Karpas-422 (cell line): ENCODE data around the gene DUSP16. TPM values are rescaled to one million over a fixed set of nuclear protein-coding genes. Genes with fewer than 3 reads are reported as not detected.
A peak's percentile ranks its signal among the peaks of the same experiment; 100 is the strongest.
"Not testable (repeated sequence)": the region's sequence is repeated elsewhere in the genome, so short reads cannot be mapped to it uniquely, and the experiment has no call there.

ENCODE experiments used
- DNase-seq: peaks from one replicate; pipeline ENCODE4 v3.0.0-alpha.2; 2015
- H2AFZ ChIP-seq: fragments of 200-600 bp; sonication (generic); 2 replicates; pipeline ENCODE4 v1.6.1; 2014; ENCODE audit warnings: antibody characterized with exemption, low read length, mixed read lengths
- H3K27ac ChIP-seq: fragments of 200-600 bp; sonication (generic); 2 replicates; pipeline ENCODE4 v1.5.1; 2014; ENCODE audit warnings: mild to moderate bottlenecking, low read length, moderate library complexity
- H3K27me3 ChIP-seq: fragments of 200-600 bp; sonication (generic); 2 replicates; pipeline ENCODE4 v1.6.1; 2014; ENCODE audit warnings: low read length, mixed read lengths
- H3K36me3 ChIP-seq: fragments of 200-600 bp; sonication (generic); 2 replicates; pipeline ENCODE4 v1.6.1; 2014; ENCODE audit warnings: low read length, mixed read lengths; ENCODE audit not compliant: insufficient read depth
- H3K4me1 ChIP-seq: fragments of 200-600 bp; sonication (generic); 2 replicates; pipeline ENCODE4 v1.6.1; 2014; ENCODE audit warnings: mild to moderate bottlenecking, low read length, mixed read lengths
- H3K4me2 ChIP-seq: fragments of 200-600 bp; sonication (generic); 2 replicates; pipeline ENCODE4 v1.6.1; 2014; ENCODE audit warnings: low read length, low read depth, mild to moderate bottlenecking; ENCODE audit not compliant: poor library complexity, severe bottlenecking
- H3K4me3 ChIP-seq: fragments of 200-600 bp; sonication (generic); 2 replicates; pipeline ENCODE4 v1.5.1; 2014; ENCODE audit warnings: mild to moderate bottlenecking, antibody characterized with exemption, low read length, mixed read lengths
- H3K79me2 ChIP-seq: fragments of 200-600 bp; sonication (generic); 2 replicates; pipeline ENCODE4 v1.6.1; 2014; ENCODE audit warnings: mild to moderate bottlenecking, low read length, mixed read lengths
- H3K9ac ChIP-seq: fragments of 200-600 bp; sonication (generic); 2 replicates; pipeline ENCODE4 v1.6.0; 2014; ENCODE audit warnings: low read length
- H3K9me2 ChIP-seq: fragments of 200-600 bp; sonication (generic), shearing (Covaris generic); replicated peaks from 2 replicates; pipeline ENCODE4 v1.6.0; 2014; ENCODE audit warnings: mild to moderate bottlenecking, low read length, moderate library complexity; ENCODE audit not compliant: insufficient read depth
- H3K9me3 ChIP-seq: fragments of 300-700, 200-600 bp; sonication (generic); 2 replicates; pipeline ENCODE4 v1.6.1; 2014; ENCODE audit warnings: low read length, mixed read lengths
- H4K20me1 ChIP-seq: fragments of 200-600 bp; sonication (generic); 2 replicates; pipeline ENCODE4 v1.6.1; 2014; ENCODE audit warnings: mild to moderate bottlenecking, antibody characterized with exemption, low read length, low read depth; ENCODE audit not compliant: insufficient read depth
- total RNA-seq: library from RNA; depleted of rRNA; stranded (reverse); fragments of >200 nt; shearing (Covaris generic); gene quantifications from 2 replicates; pipeline ENCODE4 v1.2.3, GENCODE V29; 2014; ENCODE audit warnings: low replicate concordance

Gene DUSP16
- total RNA-seq, 1 experiment from 2014 or later: 1.8 TPM

DNA sequence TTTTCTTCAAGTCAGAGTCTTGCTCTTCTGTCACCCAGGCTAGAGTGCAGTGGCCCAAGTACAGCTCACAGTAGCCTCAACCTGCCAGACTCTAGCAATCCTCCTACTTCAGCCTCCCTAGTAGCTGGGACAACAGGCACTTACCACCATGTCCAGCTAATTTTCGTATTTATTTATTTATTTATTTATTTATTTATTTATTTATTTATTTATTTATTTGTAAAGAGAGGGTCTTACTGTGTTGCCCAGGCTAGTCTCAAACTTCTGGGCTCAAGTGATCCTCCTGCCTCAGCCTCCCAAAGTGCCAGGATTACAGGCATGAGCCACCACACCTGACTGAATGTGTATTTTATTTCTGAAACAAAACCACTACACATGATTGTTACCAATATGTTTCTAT is 18.1 kb upstream of the DUSP16 start:
- H3K27me3 ChIP-seq, H3K4me2 ChIP-seq, H2AFZ ChIP-seq, H3K4me1 ChIP-seq, DNase-seq, H3K4me3 ChIP-seq, H3K9me3 ChIP-seq, H4K20me1 ChIP-seq, H3K27ac ChIP-seq, H3K9me2 ChIP-seq, H3K79me2 ChIP-seq, H3K36me3 ChIP-seq, H3K9ac ChIP-seq: not testable (repeated sequence)

DNA sequence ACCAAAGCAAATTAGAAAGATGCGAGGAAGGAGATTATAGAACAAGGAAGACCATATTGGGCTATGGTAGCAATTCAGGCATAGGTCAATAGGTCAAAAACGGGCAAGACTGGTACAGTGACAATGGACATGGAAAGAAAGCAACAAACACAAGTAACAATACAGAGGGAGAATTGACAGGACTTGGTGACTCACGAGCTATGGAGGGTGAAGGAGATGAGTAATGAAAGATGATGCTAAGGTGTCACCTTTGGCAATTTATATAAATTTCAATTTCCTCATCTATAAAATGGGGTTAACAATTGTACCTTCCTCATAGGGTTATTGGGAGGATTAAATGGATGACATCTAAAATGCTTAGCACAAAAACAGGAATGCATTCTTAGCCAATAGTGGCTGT is 15.1 kb upstream of the DUSP16 start:
- peaks cover under 1% of the 10 kb centered on the region; the same call in 1 of the 2 replicates for H3K4me1 ChIP-seq
- H3K4me3 ChIP-seq: no peak overlapping the region
- DNase-seq: no peak
- H3K9me3 ChIP-seq: no peaks in the 10 kb centered on the region
- no peak overlapping the region for H3K4me2 ChIP-seq
- H3K36me3 ChIP-seq: no peaks in the 10 kb centered on the region
- H3K79me2 ChIP-seq: no peaks in the 10 kb centered on the region
- H4K20me1 ChIP-seq: no peaks in the 10 kb centered on the region
- H3K27ac ChIP-seq: no peak overlapping the region
- no peaks in the 10 kb centered on the region for H3K27me3 ChIP-seq
- H3K9ac ChIP-seq: no peak overlapping the region
- no peaks in the 10 kb centered on the region for H3K9me2 ChIP-seq
- no peak overlapping the region for H2AFZ ChIP-seq

DNA sequence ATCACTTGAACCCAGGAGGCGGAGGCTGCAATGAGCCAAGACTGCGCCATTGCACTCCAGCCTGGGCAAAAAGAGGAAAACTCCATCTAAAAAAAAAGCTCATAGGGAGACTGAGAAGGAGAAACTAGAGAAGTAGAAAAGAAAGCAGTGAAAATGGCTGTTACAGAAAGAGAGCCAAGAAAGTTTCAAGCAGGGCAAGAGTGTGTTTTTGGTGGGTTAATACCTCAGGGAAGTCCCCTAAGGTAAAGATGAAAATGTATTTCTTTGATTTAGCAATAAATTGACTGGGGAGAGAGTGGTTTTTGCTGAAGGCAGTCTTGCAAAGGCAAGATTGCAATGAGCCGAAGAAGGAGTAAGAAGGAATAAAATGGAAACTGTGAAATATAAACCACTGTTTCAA is 10.0 kb upstream of the DUSP16 start:
- Histone ChIP-seq H3K36me3 (no peaks in the 10 kb centered on the region), H3K4me2 (no peak overlapping the region), H3K4me3 (no peak overlapping the region), H3K9me2 (no peaks in the 10 kb centered on the region), H3K27me3 (no peaks in the 10 kb centered on the region), H3K79me2 (no peaks in the 10 kb centered on the region), H2AFZ (no peak overlapping the region), H3K4me1 (no peaks in the 10 kb centered on the region), H3K9ac (no peak overlapping the region), H3K9me3 (no peaks in the 10 kb centered on the region), H4K20me1 (no peaks in the 10 kb centered on the region), H3K27ac (no peak overlapping the region)
- no peak for DNase-seq

DNA sequence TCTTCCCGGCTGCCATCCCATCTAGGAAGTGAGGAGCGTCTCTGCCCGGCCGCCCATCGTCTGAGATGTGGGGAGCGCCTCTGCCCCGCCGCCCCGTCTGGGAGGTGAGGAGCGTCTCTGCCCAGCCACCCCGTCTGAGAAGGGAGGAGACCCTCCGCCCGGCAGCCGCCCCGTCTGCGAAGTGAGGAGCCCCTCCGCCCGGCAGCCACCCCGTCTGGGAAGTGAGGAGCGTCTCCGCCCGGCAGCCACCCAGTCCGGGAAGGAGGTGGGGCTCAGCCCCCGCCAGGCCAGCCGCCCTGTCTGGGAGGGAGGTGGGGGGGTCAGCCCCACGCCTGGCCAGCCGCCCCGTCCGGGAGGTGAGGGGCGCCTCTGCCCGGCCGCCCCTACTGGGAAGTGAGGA is 3.3 kb upstream of the DUSP16 start:
- H2AFZ ChIP-seq, H3K9me3 ChIP-seq, H3K9ac ChIP-seq, H3K9me2 ChIP-seq, H3K27me3 ChIP-seq, H3K27ac ChIP-seq, H3K36me3 ChIP-seq, H4K20me1 ChIP-seq, H3K79me2 ChIP-seq, H3K4me2 ChIP-seq, H3K4me1 ChIP-seq, DNase-seq, H3K4me3 ChIP-seq: not testable (repeated sequence)

DNA sequence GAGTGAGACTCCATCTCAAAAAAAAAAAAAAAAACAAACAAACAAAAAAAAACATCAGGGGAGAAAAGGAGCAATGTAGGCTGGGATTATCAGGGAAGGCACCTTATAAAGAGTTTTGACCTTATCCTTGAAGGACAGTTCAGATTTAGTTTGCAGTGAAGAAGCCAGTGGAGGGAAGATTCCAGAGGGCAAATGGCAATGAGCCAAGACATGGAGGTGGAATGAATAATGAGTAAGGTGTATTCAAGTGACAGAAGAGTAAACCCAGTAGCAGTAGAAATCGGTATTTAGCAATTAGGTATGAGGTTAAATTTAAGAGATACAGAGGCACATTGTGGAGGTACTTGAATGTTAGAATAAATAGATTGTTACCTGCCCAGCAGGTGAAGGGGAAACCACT is 2.2 kb upstream of the DUSP16 start:
- H2AFZ ChIP-seq: no peak overlapping the region
- H3K27me3 ChIP-seq: no peaks in the 10 kb centered on the region
- H4K20me1 ChIP-seq: no peaks in the 10 kb centered on the region
- no peaks in the 10 kb centered on the region for H3K9me2 ChIP-seq
- H3K27ac ChIP-seq: no peak overlapping the region
- H3K4me2 ChIP-seq: no peak overlapping the region
- no peaks in the 10 kb centered on the region for H3K79me2 ChIP-seq
- H3K36me3 ChIP-seq: no peaks in the 10 kb centered on the region
- DNase-seq: no peak
- no peak overlapping the region for H3K4me3 ChIP-seq
- peaks cover 15% of the 10 kb centered on the region for H3K4me1 ChIP-seq
- no peaks in the 10 kb centered on the region for H3K9me3 ChIP-seq
- no peak overlapping the region for H3K9ac ChIP-seq

DNA sequence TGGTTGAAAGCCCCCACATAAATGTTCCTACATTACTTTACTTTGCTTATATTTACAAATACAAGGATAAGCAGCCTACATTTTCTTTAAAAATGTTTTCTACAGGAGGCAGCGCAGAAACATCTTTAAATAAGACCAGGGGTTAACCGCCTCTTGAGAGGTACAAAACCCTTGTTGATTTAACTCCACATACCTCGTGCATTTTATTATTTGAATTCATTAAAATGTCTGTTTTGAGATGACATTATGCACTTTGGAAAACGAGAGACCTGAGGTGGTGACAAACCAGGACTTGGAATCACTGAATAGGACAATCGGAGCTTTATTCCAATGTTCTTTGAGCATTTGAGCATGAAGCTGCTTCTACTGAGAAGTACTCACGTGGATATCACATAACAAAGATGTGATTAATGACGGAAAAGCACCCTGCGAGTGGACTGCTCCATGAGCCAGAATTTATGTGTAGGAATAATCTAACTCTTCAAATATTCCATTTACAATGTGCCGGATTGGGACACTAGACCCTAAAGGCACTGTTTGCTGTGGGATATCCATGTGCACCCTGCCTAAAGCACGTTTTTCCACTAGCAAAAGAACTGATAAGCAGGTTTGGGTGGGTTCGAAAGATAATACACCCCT is 746 bp upstream of the DUSP16 start:
- no peaks in the 10 kb centered on the region for H3K9me2 ChIP-seq
- H3K27me3 ChIP-seq: no peaks in the 10 kb centered on the region
- H3K4me2 ChIP-seq: peak overlapping the region; percentile 76
- no peaks in the 10 kb centered on the region for H3K36me3 ChIP-seq
- H3K9me3 ChIP-seq: no peaks in the 10 kb centered on the region
- H3K9ac ChIP-seq: no peak overlapping the region
- no peak overlapping the region for H3K27ac ChIP-seq
- H3K79me2 ChIP-seq: no peaks in the 10 kb centered on the region
- no peak for DNase-seq
- peaks cover 15% of the 10 kb centered on the region for H3K4me1 ChIP-seq
- peak overlapping the region; percentile 18; the same call in 1 of the 2 replicates for H2AFZ ChIP-seq
- H3K4me3 ChIP-seq: peak overlapping the region; percentile 68; the same call in 1 of the 2 replicates
- no peaks in the 10 kb centered on the region for H4K20me1 ChIP-seq

DNA sequence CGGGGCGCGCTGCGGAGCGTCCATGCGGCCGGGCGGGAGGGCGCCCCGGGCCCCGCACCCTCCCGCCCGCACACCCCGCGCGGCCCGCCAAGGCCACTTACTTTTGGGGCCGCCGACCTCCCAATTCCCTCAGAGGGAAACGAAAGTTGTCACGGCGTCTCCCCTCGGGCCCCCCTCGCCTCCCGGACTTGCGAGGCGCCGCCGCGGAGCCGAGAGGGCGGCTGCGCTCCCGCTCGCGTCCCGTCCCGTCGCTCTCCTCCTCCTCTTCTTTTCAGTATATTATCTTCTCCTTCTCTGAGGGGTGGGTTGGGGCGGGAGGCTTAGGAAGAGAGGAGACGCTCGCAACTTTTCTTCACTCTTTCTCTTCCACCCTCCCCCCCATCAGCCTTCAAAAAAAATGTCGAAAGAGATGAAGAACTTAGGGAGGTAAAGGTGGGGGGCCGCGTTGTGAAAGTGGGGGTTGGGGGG is 613 bp downstream of the DUSP16 start:
- DNase-seq: peak; percentile 52
- Histone ChIP-seq H3K4me1 (peaks cover 15% of the 10 kb centered on the region), H4K20me1 (no peaks in the 10 kb centered on the region), H3K4me3 (peak overlapping the region; percentile 68), H3K9me2 (no peaks in the 10 kb centered on the region), H3K4me2 (peak overlapping the region; percentile 76), H3K27ac (no peak overlapping the region), H3K36me3 (no peaks in the 10 kb centered on the region), H3K9me3 (no peaks in the 10 kb centered on the region), H3K27me3 (no peaks in the 10 kb centered on the region), H3K9ac (peak overlapping the region; percentile 66), H3K79me2 (no peaks in the 10 kb centered on the region), H2AFZ (peak overlapping the region; percentile 81)

DNA sequence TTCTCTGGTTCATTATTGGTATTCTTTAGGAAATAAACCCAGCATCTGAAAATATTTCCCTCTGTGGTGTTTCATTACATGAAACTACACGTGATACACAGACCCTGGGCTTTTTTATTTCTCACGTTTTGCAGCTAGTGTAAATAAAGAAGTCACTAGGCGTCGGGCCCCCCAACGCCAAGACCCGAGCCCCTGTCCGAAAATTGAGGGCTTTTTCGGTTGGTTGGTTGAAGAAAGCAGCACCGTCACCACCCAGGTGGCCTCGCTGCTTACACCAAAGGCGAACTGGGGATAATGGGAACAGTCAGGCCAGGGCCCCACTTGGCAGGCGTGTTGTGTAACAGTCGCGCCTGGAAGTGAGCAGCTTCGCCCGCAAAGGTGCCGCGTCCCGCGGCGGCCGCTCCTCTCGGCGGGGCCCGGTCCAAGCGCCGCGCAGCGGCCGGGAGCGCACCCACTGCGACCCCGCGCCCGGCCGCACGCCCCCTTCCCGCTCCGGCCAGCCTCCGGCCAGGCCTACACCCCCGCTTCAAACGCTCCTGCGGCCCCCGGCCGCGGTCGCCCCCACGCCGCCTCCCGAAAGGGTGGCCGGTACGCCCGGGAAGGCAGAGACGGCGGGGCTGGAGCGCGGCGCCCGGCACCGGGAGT is 1.2 kb downstream of the DUSP16 start:
- H3K79me2 ChIP-seq: no peaks in the 10 kb centered on the region
- H3K27ac ChIP-seq: no peak overlapping the region
- H3K4me1 ChIP-seq: peaks cover 15% of the 10 kb centered on the region
- H3K9ac ChIP-seq: peak overlapping the region; percentile 66
- peak; percentile 46 for DNase-seq
- no peaks in the 10 kb centered on the region for H4K20me1 ChIP-seq
- H3K9me3 ChIP-seq: no peaks in the 10 kb centered on the region
- H3K4me2 ChIP-seq: peak overlapping the region; percentile 76
- no peaks in the 10 kb centered on the region for H3K27me3 ChIP-seq
- H3K36me3 ChIP-seq: no peaks in the 10 kb centered on the region
- H3K4me3 ChIP-seq: peak overlapping the region; percentile 68
- no peaks in the 10 kb centered on the region for H3K9me2 ChIP-seq
- H2AFZ ChIP-seq: peak overlapping the region; percentile 90
